H9 (cell line): Measurements from ENCODE around the gene LRRC37A. TPM values are rescaled to one million over a fixed set of nuclear protein-coding genes. Genes with fewer than 3 reads are reported as not detected.
"Not testable (repeated sequence)": the region's sequence is repeated elsewhere in the genome, so short reads cannot be mapped to it uniquely, and the experiment has no call there.

Experiments used
- DNase-seq: peaks from one replicate; pipeline ENCODE4 v3.0.0-alpha.2; 2017
- H2AFZ ChIP-seq: one replicate; pipeline ENCODE4 v1.6.1; 2013; ENCODE audit warnings: mild to moderate bottlenecking, low read length, control low read depth, moderate library complexity
- H2AK5ac ChIP-seq: 2 replicates; pipeline ENCODE4 v1.6.1; 2013; ENCODE audit warnings: low read length, control low read depth, mixed read lengths; ENCODE audit not compliant: insufficient read length
- H2BK120ac ChIP-seq: one replicate; pipeline ENCODE4 v1.6.1; 2013; ENCODE audit warnings: low read depth, mild to moderate bottlenecking, low read length, control low read depth, inconsistent platforms; ENCODE audit not compliant: poor library complexity, severe bottlenecking
- H2BK12ac ChIP-seq: 2 replicates; pipeline ENCODE4 v1.6.1; 2013; ENCODE audit warnings: low read length, control low read depth, mixed read lengths, low read depth; ENCODE audit not compliant: insufficient read length
- H2BK15ac ChIP-seq: 2 replicates; pipeline ENCODE4 v1.6.1; 2013; ENCODE audit warnings: low read depth, low read length, control low read depth
- H2BK20ac ChIP-seq: one replicate; pipeline ENCODE4 v1.6.1; 2013; ENCODE audit warnings: low read depth, mild to moderate bottlenecking, low read length, control low read depth, inconsistent platforms; ENCODE audit not compliant: poor library complexity, severe bottlenecking
- H2BK5ac ChIP-seq: 2 replicates; pipeline ENCODE4 v1.6.1; 2013; ENCODE audit warnings: low read length, control low read depth, mixed read lengths; ENCODE audit not compliant: insufficient read length
- H3K14ac ChIP-seq: 2 replicates; pipeline ENCODE4 v1.6.1; 2013; ENCODE audit warnings: low read length, control low read depth; ENCODE audit not compliant: insufficient read depth
- H3K18ac ChIP-seq: 2 replicates; pipeline ENCODE4 v1.6.1; 2013; ENCODE audit warnings: low read depth, mild to moderate bottlenecking, mixed read lengths, low read length, control low read depth; ENCODE audit not compliant: insufficient read length
- H3K23ac ChIP-seq: 2 replicates; pipeline ENCODE4 v1.6.1; 2013; ENCODE audit warnings: low read length, control low read depth, mixed read lengths, low read depth; ENCODE audit not compliant: insufficient read length
- H3K23me2 ChIP-seq: 2 replicates; pipeline ENCODE4 v1.6.1; 2013; ENCODE audit warnings: low read depth, mild to moderate bottlenecking, mixed read lengths, low read length, control low read depth; ENCODE audit not compliant: insufficient read length, poor library complexity, severe bottlenecking
- H3K27ac ChIP-seq: 2 replicates; pipeline ENCODE4 v1.5.1; 2013; ENCODE audit warnings: low read length, control low read depth, mixed read lengths, low read depth; ENCODE audit not compliant: insufficient read length
- H3K27me3 ChIP-seq: 2 replicates; pipeline ENCODE4 v1.6.1; 2013; ENCODE audit warnings: low read length, control low read depth, inconsistent platforms; ENCODE audit not compliant: insufficient read depth
- H3K4ac ChIP-seq: 2 replicates; pipeline ENCODE4 v1.6.1; 2013; ENCODE audit warnings: low read depth, mild to moderate bottlenecking, control low read depth, inconsistent platforms, low read length, moderate library complexity
- H3K4me1 ChIP-seq: 2 replicates; pipeline ENCODE4 v1.6.1; 2013; ENCODE audit warnings: low read length, control low read depth, inconsistent platforms; ENCODE audit not compliant: insufficient read depth
- H3K4me2 ChIP-seq: 2 replicates; pipeline ENCODE4 v1.6.1; 2013; ENCODE audit warnings: low read length, control low read depth, mixed read lengths; ENCODE audit not compliant: insufficient read length, insufficient read depth
- H3K56ac ChIP-seq: 2 replicates; pipeline ENCODE4 v1.6.1; 2013; ENCODE audit warnings: low read depth, mild to moderate bottlenecking, mixed read lengths, low read length, control low read depth; ENCODE audit not compliant: insufficient read length
- H3K79me1 ChIP-seq: 2 replicates; pipeline ENCODE4 v1.6.1; 2013; ENCODE audit warnings: low read depth, mild to moderate bottlenecking, moderate library complexity, low read length, control low read depth, inconsistent platforms; ENCODE audit not compliant: insufficient read depth, poor library complexity, severe bottlenecking
- H3K79me2 ChIP-seq: 2 replicates; pipeline ENCODE4 v1.6.1; 2013; ENCODE audit warnings: low read length, control low read depth, inconsistent platforms; ENCODE audit not compliant: insufficient read depth
- H3K9ac ChIP-seq: 2 replicates; pipeline ENCODE4 v1.6.1; 2013; ENCODE audit warnings: low read length, control low read depth, mixed read lengths; ENCODE audit not compliant: insufficient read length; ENCODE audit errors: extremely low read depth
- H3K9me3 ChIP-seq: one replicate; pipeline ENCODE4 v1.6.1; 2013; ENCODE audit warnings: low read depth, low read length, inconsistent platforms; ENCODE audit not compliant: control insufficient read depth
- H3T11ph ChIP-seq: one replicate; pipeline ENCODE4 v1.6.1; 2013; ENCODE audit warnings: mild to moderate bottlenecking, low read length, control low read depth, inconsistent platforms
- H4K20me1 ChIP-seq: one replicate; pipeline ENCODE4 v1.6.1; 2013; ENCODE audit not compliant: control insufficient read depth, insufficient read length, insufficient read depth
- H4K5ac ChIP-seq: 2 replicates; pipeline ENCODE4 v1.6.1; 2013; ENCODE audit warnings: low read depth, mild to moderate bottlenecking, mixed read lengths, low read length, control low read depth; ENCODE audit not compliant: insufficient read length
- H4K8ac ChIP-seq: replicated peaks from 2 replicates; pipeline ENCODE4 v1.6.1; 2013; ENCODE audit warnings: low read length, control low read depth, mixed read lengths, low read depth; ENCODE audit not compliant: insufficient read length
- H4K91ac ChIP-seq: 2 replicates; pipeline ENCODE4 v1.6.1; 2013; ENCODE audit warnings: low read depth, mild to moderate bottlenecking, moderate library complexity, mixed read lengths, low read length, control low read depth; ENCODE audit not compliant: insufficient read length
- H3K27ac Mint-ChIP-seq, 3 experiments: 2 replicates in 2 of 3; 3 replicates in 1 of 3; pipeline ENCODE4 v1.8.0; 2020 to 2021; ENCODE audit warnings: mixed read lengths in 3 of 3, mild to moderate bottlenecking in 1 of 3, moderate library complexity in 1 of 3
- H3K27me3 Mint-ChIP-seq: 2 replicates; pipeline ENCODE4 v1.8.0; 2021; ENCODE audit warnings: low read depth, mild to moderate bottlenecking, moderate library complexity, mixed read lengths
- H3K36me3 Mint-ChIP-seq, 3 experiments: 2 replicates in 2 of 3; 3 replicates in 1 of 3; pipeline ENCODE4 v1.8.0; 2020 to 2021; ENCODE audit warnings: low read depth in 3 of 3, mixed read lengths in 3 of 3; ENCODE audit not compliant: insufficient read depth in 1 of 3
- H3K4me1 Mint-ChIP-seq, 2 experiments: 2 replicates each; pipeline ENCODE4 v1.8.0; 2020; ENCODE audit warnings: mixed read lengths in 2 of 2
- H3K4me3 Mint-ChIP-seq, 2 experiments: 2 replicates in 1 of 2; 3 replicates in 1 of 2; pipeline ENCODE4 v1.8.0; 2020 to 2021; ENCODE audit warnings: mild to moderate bottlenecking in 2 of 2, mixed read lengths in 2 of 2, moderate library complexity in 1 of 2
- H3K9me3 Mint-ChIP-seq, 2 experiments: 2 replicates in 1 of 2; 3 replicates in 1 of 2; pipeline ENCODE4 v1.8.0; 2020; ENCODE audit warnings: mild to moderate bottlenecking in 2 of 2, mixed read lengths in 2 of 2, moderate library complexity in 1 of 2
- WGBS: extraction: QIAGEN DNeasy Blood & Tissue Kit; methylation state at CpG from one replicate; pipeline ENCODE4 v1.1.7; 2013; ENCODE audit warnings: missing lambda C conversion rate, low lambda C conversion rate, mixed read lengths; ENCODE audit not compliant: insufficient read length; ENCODE audit errors: extremely low coverage; 5-methylcytosine and 5-hydroxymethylcytosine counted together
- total RNA-seq: library from RNA; stranded (reverse); gene quantifications from 2 replicates; pipeline ENCODE4 v1.2.1, GENCODE V29; 2021

The LRRC37A gene
- total RNA-seq, 1 experiment from 2014 or later, result 1.9 TPM

- H3K9ac ChIP-seq, H3K27ac Mint-ChIP-seq, H2BK15ac ChIP-seq, H2AFZ ChIP-seq, H3K23ac ChIP-seq, H3K56ac ChIP-seq, H3K4me3 Mint-ChIP-seq, H2BK12ac ChIP-seq, H3K4me1 ChIP-seq, H4K5ac ChIP-seq, H3T11ph ChIP-seq, H3K4ac ChIP-seq, H3K36me3 Mint-ChIP-seq, H3K23me2 ChIP-seq, H2BK20ac ChIP-seq, H4K91ac ChIP-seq, H3K4me2 ChIP-seq, H4K20me1 ChIP-seq, H3K27me3 ChIP-seq, DNase-seq, H3K27ac ChIP-seq, H3K14ac ChIP-seq, H2AK5ac ChIP-seq, H3K27me3 Mint-ChIP-seq, H3K9me3 Mint-ChIP-seq, H3K18ac ChIP-seq, H3K79me1 ChIP-seq, H4K8ac ChIP-seq, H3K4me1 Mint-ChIP-seq, H2BK120ac ChIP-seq, H3K9me3 ChIP-seq, H3K79me2 ChIP-seq, H2BK5ac ChIP-seq: not testable (repeated sequence)
- WGBS, result no CpG with 5 or more reads among the region's 19 CpGs
Measured at GRCh38 chr17:46341220-46341619, 46.3 kb downstream of the LRRC37A start.

DNA sequence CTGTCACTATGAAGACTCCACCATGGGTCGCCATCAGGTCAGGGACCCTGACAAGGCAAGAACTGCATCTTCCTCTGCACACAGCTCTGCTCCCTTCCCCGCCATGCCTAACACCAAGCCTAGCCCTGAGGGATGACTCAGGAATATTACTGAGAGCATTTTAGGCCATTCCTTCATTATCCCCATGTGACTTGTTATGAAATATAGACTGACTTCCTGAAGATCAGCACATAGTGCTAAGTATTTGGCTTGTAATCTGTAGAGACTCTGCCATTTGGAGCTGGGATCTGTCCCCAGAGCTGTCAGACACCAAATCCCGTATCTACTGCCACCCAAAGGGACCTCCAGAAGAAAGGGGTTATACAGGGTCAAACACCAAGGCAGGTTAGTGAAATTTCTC is 47.2 kb downstream of the LRRC37A start:
- H2BK120ac ChIP-seq, H3K4me3 Mint-ChIP-seq, H3K4me1 Mint-ChIP-seq, H3K27ac Mint-ChIP-seq, H3K36me3 Mint-ChIP-seq, H3K4me2 ChIP-seq, H3K27me3 Mint-ChIP-seq, H2AFZ ChIP-seq, DNase-seq, H4K20me1 ChIP-seq, H4K91ac ChIP-seq, H3K9ac ChIP-seq, H2BK20ac ChIP-seq, H2BK12ac ChIP-seq, H3K4me1 ChIP-seq, H3K23ac ChIP-seq, H3K56ac ChIP-seq, H4K5ac ChIP-seq, H2BK15ac ChIP-seq, H4K8ac ChIP-seq, H2AK5ac ChIP-seq, H3K9me3 ChIP-seq, H2BK5ac ChIP-seq, H3K23me2 ChIP-seq, H3K27me3 ChIP-seq, H3K18ac ChIP-seq, H3K79me2 ChIP-seq, H3K14ac ChIP-seq, H3T11ph ChIP-seq, H3K4ac ChIP-seq, H3K27ac ChIP-seq, H3K79me1 ChIP-seq, H3K9me3 Mint-ChIP-seq: not testable (repeated sequence)
- no CpG with 5 or more reads among the region's 3 CpGs for WGBS
